Activated naive CD8-positive, alpha-beta T cell treated with anti-CD3 and anti-CD28 coated beads, Interleukin-2, amount 50 U/mL, for 16 hours (primary cell): Measurements from ENCODE around the gene FAAP100.

ENCODE experiments used
- DNase-seq: peaks from one replicate; pipeline ENCODE4 v3.0.0-alpha.2; 2020; ENCODE audit warnings: low read depth, low spot score

Gene FAAP100

GRCh38 chr17:81526662-81527571 is 25.2 kb downstream of the FAAP100 start:
- DNase-seq, result no peak

DNA sequence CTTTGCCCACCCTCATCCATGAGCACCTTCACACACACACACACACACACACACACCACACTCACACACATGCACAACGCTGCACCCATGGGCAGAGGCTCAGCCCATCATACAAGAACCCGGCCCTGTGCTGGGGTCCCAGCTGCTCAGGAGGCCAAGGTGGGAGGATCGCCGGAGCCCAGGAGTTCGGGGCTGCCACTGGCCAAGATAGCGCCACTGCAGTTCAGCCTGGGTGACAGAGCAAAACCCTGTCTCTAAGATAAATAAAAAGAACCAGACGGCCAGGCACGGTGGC is 27.3 kb downstream of the FAAP100 start:
- DNase-seq, result no peak

GRCh38 chr17:81524039-81524864 is 27.9 kb downstream of the FAAP100 start:
- no peak for DNase-seq

- DNase-seq, result no peak
Observed at GRCh38 chr17:81523402-81524038, 28.6 kb downstream of the FAAP100 start.

DNA sequence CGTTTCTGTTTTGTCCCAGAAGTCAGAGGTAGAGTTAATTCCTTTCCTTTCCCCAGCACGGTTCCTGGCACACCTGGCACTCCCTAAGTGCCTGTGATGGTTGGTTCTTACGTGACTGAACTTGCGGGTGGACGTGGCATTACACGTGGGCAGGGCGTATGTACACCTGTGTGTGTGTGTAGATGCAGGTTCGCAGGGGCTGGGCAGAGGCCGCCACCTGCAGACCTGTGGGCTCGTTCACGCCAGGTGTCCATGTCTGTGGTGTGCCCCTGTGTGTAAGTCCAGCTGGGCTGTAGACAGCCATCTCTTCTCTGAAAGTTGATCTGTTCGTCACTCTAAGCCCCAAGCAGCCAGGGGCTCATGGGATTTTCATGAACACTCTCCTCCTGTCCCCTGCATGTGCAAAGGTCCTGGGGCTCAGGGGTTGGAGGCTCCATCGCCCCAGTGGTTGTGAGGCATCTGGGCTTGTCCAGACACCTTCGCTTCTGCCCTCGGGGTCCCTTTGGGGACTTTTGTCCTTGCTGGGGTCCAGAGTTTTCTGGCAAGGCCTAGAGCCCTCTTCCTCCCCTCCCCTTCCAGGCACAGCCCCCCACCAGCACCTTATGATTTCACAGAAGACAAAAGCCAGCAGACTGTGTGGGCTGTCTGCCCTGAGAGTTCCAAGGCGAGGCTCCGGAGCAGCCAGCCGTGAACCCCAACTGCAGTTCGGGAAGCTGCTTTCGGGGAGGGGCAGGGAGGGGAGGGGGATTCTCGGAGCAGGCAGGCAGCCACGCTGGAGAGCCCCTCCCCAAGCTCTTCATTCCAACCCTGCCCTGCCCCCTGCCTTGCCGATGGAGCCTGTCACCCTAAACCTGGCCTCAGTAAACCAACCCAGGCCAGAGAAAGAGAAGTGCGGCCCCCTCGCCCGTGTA is 29.4 kb downstream of the FAAP100 start:
- DNase-seq, result no peak

GRCh38 chr17:81520021-81520901 is 31.9 kb downstream of the FAAP100 start:
- no peak for DNase-seq

- DNase-seq, result peak; percentile 24
Observed at GRCh38 chr17:81519284-81520020, 32.7 kb downstream of the FAAP100 start.

- no peak for DNase-seq
Observed at GRCh38 chr17:81518785-81519283, 33.3 kb downstream of the FAAP100 start.

GRCh38 chr17:81518113-81518784 is 33.9 kb downstream of the FAAP100 start:
- no peak for DNase-seq

GRCh38 chr17:81517339-81518112 is 34.6 kb downstream of the FAAP100 start:
- no peak for DNase-seq

DNA sequence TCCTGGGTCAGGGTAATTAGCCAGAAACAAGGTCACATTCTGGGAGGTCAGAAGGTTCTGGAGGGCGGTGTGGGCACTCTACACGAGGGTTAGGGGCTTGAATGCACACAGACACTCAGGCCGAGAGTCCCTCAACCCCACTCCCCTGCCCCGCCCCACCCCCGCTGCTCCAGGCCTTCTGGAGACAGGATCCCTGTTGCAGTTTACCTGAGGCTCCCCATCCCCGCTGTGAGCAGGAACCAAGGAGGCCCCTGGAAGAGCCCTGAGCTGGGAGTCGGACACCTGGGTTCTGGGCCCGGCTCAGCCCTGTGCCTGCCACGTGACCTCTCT is 35.2 kb downstream of the FAAP100 start:
- DNase-seq, result no peak

DNA sequence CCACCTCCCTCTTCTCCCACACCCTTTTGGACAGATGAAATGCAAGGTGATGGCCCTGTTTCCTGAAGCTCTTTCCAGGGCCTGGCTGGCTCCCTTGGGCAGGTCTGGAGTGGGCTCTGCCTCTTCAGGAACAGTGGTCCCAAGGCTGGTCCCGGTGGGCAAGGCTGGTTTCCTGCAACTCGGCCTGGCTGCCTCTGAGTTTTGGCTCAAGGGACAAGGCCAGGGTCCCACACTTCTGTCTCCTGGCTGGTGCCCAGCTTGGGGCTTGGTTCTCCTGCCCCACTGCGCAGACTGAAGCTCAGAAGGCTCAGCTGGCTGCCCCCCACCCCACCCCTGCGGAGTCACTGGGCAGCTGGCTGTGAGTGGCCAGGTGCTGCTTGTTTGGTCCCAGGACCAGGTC is 35.7 kb downstream of the FAAP100 start:
- no peak for DNase-seq

GRCh38 chr17:81515530-81516041 is 36.6 kb downstream of the FAAP100 start:
- DNase-seq, result no peak

DNA sequence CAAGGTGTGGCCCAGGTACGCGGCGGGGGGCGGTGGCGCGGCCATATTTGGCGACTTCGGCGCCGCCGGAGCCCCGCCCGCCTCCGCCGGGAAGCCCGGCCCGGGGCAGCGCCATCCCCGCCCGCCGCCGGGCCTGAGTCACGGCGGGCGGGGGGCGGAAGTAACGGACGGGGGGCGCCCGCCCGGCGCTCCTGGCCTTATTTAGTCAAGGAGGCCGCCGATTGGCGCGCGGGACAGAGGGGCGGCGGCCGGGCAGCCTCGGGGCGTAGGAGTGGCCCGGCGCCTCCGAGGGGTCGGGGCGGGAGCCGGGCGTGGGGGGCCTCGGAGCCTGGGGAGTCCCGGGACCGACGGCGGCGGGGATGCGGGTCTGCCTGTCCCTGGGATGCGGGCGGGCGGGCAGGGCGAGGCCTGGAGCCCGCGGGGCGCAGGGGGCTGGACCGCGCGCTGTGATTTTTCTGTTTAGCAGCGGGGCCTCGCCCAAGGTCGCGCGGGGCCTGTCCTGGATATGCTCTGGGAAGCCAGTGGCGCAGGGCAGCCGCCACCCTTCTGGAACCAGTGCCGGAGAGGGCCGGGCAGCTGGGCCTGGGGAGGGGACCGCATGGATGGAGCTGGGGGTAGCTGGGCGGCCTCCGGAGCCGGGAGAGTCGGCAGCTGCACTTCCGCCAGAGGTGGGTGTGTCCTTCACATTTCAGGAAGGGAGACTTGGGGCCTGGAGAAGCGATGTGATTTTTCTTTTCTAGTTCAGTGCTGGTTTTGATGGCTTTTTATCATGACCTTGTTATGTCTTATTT is 37.2 kb downstream of the FAAP100 start:
- peak; percentile 29 for DNase-seq

DNA sequence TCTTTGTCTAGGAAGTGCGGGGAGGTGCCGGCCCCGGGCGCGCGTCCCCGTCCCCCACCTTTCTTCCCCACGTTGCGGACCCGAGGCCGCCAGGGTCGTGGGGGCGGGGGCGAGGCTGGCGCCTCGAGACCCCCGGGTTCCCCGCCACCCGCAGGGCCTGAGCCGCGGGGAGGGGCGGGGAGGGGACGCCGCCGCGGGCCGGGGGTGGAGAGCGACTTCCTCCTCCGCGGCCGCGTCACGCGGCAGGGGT is 37.7 kb downstream of the FAAP100 start:
- no peak for DNase-seq

DNA sequence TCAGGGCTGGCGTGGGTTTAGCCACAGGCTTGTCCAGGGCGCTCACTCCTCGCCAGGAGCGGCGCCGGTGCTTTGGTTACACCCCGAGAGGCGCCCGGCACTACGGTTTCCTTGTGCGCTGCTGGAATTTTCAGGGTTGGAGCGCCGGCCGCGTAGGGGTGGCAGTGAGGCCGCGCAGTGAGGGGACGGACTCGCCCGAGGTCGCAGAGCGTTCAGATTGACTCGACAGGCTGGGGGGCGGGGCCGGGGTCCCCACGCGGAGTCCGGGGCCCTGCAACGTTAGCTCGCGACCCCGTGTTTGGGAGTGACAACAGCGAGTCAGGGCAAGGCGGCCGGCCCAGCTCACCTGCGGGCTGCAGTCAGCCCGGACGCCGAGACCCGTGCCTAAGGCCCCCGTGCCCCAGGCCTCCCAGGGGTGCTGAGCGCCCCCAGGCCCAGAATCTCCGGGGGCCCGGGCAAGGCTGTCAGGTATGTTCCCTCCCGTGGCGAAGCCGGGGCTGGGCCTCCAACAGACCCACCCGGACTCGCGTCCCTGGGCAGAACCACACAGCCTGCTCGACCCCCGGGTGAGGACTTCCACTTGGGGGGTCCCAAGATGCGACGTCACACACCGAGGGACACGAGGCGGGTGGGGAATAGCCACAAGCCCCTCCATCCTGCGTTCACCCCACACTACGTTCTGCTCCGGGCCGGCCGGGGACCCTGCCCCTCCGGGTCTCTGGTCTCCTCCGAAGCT is 38.2 kb downstream of the FAAP100 start:
- DNase-seq, result no peak

DNA sequence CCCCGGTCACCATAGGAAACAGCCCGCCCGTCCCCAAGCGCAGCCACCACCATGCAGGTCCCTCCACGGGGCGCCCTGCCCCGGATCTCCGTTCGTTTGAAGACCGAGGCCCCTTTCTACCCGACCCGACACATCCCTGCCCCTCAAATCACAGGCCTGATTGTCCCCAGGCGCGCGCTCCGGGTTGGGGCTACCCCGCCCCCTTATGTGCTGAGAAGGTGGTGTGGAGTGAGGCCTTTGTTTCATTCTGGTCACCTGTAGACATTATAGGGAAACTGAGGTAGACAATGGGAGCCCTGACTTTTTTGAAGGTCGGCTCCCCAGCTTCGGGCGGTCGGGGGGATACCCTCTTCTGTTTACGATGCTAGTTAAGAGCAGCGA is 38.8 kb downstream of the FAAP100 start:
- peak; percentile 29 for DNase-seq
